NB4 (cell line): ENCODE results near the gene ZNF765.
"Not testable (repeated sequence)": the region's sequence is repeated elsewhere in the genome, so short reads cannot be mapped to it uniquely, and the experiment has no call there.

Source experiments
- DNase-seq: peaks from one replicate; pipeline ENCODE4 v3.0.0; 2010; ENCODE audit warnings: low read depth
- H3K4me3 ChIP-seq: one replicate; pipeline ENCODE4 v1.5.1; 2011; ENCODE audit warnings: mild to moderate bottlenecking, low read depth, low read length, moderate library complexity
- MYC ChIP-seq: IDR thresholded peaks from 2 replicates; pipeline ENCODE4 v1.6.1; 2011; ENCODE audit warnings: low read depth, low read length
- POLR2A ChIP-seq: IDR thresholded peaks from 2 replicates; pipeline ENCODE4 v1.6.1; 2011; ENCODE audit warnings: mild to moderate bottlenecking; ENCODE audit not compliant: insufficient read length; ENCODE audit errors: extremely low read depth
- TF ChIP-seq, protein P1 (sequence below): IDR thresholded peaks from 2 replicates; pipeline ENCODE4 v1.6.1; 2011; ENCODE audit warnings: low read depth, low read length
- TF ChIP-seq, protein P2 (sequence below): IDR thresholded peaks from one replicate; pipeline ENCODE4 v1.5.1; 2012; ENCODE audit warnings: low read depth, low read length

Gene ZNF765

DNA sequence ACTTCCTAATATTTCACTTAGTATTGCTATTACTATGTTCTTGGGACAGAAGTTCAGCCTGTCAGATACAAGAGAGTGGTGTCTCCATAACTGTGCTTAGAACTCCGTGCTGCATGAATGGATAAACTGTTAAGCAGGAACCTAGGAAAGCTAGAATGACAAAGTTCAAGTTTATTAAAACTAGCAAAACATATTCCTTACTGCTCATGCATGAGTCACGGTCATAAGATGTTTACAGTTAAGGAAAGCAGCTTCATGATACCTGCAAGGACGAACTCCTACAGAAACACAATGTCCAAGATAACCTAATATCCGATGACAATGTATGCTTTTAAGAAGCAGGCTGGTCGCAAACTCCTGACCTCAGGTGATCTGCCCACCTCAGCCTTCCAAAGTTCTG lies 6.0 kb upstream of the ZNF765 start:
- DNase-seq, result no peak
- H3K4me3 ChIP-seq, result no peak overlapping the region
- no peak for TF ChIP-seq MYC
- TF ChIP-seq, protein P1, sequence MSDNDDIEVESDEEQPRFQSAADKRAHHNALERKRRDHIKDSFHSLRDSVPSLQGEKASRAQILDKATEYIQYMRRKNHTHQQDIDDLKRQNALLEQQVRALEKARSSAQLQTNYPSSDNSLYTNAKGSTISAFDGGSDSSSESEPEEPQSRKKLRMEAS, result no peak
- TF ChIP-seq POLR2A, result no peak
- TF ChIP-seq, protein P2, sequence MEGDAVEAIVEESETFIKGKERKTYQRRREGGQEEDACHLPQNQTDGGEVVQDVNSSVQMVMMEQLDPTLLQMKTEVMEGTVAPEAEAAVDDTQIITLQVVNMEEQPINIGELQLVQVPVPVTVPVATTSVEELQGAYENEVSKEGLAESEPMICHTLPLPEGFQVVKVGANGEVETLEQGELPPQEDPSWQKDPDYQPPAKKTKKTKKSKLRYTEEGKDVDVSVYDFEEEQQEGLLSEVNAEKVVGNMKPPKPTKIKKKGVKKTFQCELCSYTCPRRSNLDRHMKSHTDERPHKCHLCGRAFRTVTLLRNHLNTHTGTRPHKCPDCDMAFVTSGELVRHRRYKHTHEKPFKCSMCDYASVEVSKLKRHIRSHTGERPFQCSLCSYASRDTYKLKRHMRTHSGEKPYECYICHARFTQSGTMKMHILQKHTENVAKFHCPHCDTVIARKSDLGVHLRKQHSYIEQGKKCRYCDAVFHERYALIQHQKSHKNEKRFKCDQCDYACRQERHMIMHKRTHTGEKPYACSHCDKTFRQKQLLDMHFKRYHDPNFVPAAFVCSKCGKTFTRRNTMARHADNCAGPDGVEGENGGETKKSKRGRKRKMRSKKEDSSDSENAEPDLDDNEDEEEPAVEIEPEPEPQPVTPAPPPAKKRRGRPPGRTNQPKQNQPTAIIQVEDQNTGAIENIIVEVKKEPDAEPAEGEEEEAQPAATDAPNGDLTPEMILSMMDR, result no peak

DNA sequence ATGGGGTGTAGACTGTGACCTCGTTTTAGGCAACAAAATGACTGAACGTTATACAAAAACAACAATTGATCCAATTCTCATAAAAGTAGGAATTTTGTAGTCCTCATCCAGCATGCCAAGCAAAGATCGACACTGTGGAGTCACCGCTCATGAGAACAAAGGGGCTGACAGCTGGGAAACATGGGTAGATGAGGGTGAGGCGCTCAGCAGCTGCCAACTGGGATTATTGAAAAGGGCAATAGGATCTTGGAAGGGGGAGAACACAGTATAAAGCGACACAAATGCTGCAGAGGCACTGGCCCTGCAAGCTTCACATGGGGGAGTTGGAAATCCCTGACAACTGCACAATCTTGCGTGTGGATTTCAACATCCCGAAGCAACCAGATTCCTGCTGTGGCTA lies 5.4 kb upstream of the ZNF765 start:
- H3K4me3 ChIP-seq, result no peak overlapping the region
- TF ChIP-seq, protein P1, result no peak
- TF ChIP-seq MYC (no peak), POLR2A (no peak)
- TF ChIP-seq, protein P2, result no peak
- no peak for DNase-seq

DNA sequence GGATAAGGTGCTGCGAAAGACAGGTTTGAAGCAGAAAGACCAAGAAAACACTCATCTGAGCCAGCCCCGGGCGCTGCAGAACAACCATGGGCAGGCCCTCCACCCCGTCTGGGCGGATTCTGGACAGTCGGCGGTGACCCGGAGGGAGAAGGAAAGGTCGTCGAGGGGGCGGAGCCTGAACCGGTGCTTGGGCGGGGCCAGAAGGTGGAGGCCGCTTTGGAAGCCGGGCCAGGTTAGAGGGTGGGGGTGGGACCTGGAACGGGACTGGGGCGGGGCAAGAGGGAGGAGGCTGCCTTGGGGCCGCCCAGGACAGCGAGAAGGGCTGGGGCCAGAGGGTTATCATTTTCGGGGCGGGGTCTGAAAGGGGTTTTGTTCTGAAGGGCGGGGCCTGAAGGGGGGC lies 5.0 kb upstream of the ZNF765 start:
- no peak for DNase-seq
- no peak overlapping the region for H3K4me3 ChIP-seq
- TF ChIP-seq MYC (no peak), POLR2A (no peak)
- TF ChIP-seq, protein P2, result no peak
- TF ChIP-seq, protein P1, result no peak

DNA sequence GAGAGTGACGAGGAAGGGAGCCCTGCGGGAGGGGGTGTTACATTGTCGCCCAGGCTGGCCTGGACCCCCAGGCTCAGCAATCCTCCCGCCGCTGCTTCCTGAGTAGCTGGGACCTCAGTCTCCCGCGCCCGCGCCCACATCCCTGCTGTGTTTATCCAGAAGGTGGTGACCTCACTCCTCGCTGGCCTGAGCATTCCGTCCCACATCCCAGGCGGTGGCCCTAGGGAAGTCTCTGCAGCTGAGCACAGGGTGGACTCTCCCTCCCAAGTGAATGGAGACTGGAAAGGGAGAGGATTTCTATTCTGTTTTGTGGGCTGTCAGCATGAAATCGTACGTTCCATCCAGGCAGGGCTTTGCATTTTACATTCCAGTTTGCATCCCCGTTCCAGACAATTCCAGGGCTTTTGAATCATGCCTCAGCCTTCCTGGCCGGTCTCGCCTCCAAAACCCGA lies 401 bp upstream of the ZNF765 start:
- TF ChIP-seq MYC (no peak), POLR2A (no peak)
- TF ChIP-seq, protein P2, result no peak
- TF ChIP-seq, protein P1, result no peak
- peak; percentile 6 for DNase-seq
- H3K4me3 ChIP-seq, result peak overlapping the region; percentile 21

DNA sequence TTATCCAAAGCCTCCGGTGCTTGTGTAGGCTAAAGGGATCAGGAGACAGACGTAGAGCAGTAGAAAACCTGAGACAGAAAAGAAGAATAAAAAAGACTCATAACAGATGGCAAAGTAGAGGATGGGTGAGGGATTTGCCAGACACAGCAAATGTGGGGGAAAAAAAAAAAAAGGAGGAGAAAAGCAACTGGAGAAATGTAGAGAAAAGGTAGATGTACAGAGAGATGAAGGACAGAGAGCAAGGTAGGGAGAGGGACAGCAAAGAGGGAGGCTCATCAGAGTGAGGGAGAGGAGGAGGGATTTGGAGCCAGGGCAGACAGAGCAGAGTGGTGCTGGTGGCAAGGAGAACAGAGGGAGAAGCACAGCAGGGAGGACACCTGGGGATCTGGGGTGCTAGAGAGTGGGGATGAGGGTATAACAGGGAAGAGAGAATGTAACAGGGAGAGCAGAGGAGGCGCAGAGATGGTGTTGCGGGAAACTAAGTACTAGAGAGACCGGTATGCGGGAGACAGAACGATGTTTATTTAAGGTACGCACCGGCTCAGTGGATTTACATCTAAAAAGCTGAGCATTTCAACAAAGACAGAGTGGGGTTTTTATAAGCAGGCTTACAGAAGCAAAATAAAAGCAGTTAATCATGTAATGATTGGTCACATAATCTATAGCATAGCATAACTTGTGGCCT lies 1.0 kb downstream of the ZNF765 start:
- DNase-seq, result not testable (repeated sequence)
- H3K4me3 ChIP-seq, result peak overlapping the region; percentile 86

DNA sequence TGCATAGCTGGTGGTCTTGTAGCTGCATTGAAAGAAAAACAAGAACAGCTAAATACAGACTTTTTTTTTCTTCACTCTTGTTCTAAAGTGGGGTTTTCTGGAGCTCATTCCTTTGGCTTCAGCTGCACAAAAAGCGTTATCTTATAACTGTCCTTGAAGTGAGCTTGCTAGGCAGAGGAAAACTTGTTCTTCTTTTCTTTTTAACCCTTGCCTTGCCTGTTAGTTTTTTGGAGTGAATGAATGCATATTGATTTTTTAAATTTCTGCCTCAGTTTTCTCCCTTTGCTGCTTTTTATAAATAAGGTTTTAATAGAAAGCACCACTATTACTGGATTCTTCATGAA lies 1.5 kb downstream of the ZNF765 start:
- TF ChIP-seq, protein P2, result no peak
- TF ChIP-seq, protein P1, result no peak
- no peak for TF ChIP-seq MYC
- no peak for TF ChIP-seq POLR2A
- peak overlapping the region; percentile 86 for H3K4me3 ChIP-seq
- DNase-seq, result no peak

DNA sequence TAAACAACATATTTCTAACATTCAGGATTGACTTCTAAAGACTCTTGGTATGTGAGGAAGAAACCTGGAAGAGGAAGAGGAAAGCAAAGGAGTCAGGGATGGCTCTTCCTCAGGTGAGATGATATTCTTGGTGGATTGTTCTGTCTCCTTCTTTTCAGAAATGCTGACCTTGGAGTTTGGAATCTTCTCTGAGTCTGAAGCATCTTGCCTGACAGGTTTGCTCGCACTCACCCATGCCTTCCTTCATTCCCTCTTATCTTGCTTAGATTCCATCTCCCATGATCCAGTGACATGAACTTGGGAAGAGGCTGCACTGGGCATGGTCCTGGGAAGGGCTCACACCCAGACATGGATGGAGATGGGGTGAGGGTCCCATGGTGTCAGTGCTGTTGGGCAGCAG lies 3.0 kb downstream of the ZNF765 start:
- not testable (repeated sequence) for H3K4me3 ChIP-seq, DNase-seq
